Right atrium auricular region (tissue), 2 donors: ENCODE results near the gene STK32B. TPM values are rescaled to one million over a fixed set of nuclear protein-coding genes. Genes with fewer than 3 reads are reported as not detected.
A peak's percentile ranks its signal among the peaks of the same experiment; 100 is the strongest.

ENCODE experiments used
- DNase-seq: peaks from one replicate; pipeline ENCODE4 v3.0.0-alpha.2; 2019; ENCODE audit warnings: low spot score
- H3K27ac ChIP-seq, 2 donors: fragments of 200-600 bp; sonication (generic); 1 replicate in 1 of 2; 2 replicates in 1 of 2; pipeline ENCODE4 v1.5.1; 2016 to 2019
- H3K27me3 ChIP-seq, 2 donors: fragments of 200-600 bp; sonication (generic); one replicate each; pipeline versions ENCODE4 v1.5.1 to v1.6.0; 2017 to 2019
- H3K36me3 ChIP-seq: fragments of 200-600 bp; sonication (generic); one replicate; pipeline ENCODE4 v1.5.1; 2016
- H3K4me1 ChIP-seq, 2 donors: fragments of 200-600 bp; sonication (generic); one replicate each; pipeline versions ENCODE4 v1.5.1 to v1.6.0; 2017 to 2019
- H3K4me3 ChIP-seq, 2 donors: fragments of 200-600 bp; sonication (generic); 1 replicate in 1 of 2; 2 replicates in 1 of 2; pipeline ENCODE4 v1.5.1; 2017 to 2019; ENCODE audit warnings: mild to moderate bottlenecking in 1 of 2, moderate library complexity in 1 of 2
- H3K9me3 ChIP-seq, 2 donors: fragments of 200-600 bp; sonication (generic); one replicate each; pipeline ENCODE4 v1.5.1; 2019
- CTCF ChIP-seq, 2 donors: fragments of 200-600 bp; sonication (generic); IDR thresholded peaks; one replicate each; pipeline ENCODE4 v1.5.1; 2019; ENCODE audit warnings: antibody characterized with exemption in 2 of 2
- total RNA-seq, 2 donors: library from RNA; depleted of rRNA; stranded (reverse); fragments of >200 nt; gene quantifications; one replicate each; pipeline ENCODE4 v1.1.0, GENCODE V29; 2016

The STK32B gene
- total RNA-seq, 2 donors from 2014 or later = 0.31 to 0.59 TPM

DNA sequence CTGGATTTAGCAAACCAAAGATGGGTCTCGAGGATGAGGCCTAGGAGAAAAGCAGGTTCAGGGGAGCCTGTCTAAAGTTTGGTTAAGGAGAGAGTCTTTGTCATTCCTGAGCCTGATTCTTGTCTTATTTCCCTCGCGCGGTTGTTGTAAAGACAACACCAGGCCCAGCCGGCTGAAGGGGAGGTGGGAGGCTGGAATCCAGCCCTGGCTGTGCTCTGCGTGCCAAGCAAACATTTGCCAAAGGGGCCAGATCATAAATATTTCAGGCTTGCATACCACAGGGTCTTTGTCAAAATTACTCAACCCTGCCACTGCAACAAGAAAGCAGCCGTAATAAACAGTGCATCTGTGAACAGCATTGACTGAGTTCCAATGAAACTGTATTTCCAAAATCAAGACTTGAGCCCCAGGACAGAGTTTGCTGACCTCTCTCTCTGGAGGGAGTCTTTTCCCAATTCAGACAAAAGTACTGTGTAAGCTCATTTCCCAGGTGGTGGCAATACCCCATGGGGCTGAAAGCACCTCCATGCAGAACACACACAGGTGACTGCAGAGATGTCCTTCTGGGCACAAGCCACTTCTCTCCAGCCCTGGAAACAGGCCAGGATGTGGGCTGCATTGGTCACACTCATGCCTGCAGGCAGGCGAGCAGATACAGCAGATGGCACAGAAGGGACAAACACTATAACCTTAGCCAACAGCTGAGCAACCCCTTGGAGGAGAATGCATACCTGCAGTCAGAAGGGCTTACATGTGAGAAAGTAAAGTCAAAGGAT, 320.3 kb downstream of the STK32B start:
- no peak for TF ChIP-seq CTCF (IDR thresholded peaks at IDR 0.05)
- DNase-seq = peak; percentile 26
- no peaks in the 10 kb centered on the region for H3K36me3 ChIP-seq
- no peak overlapping the region for H3K27ac ChIP-seq
- no peaks in the 10 kb centered on the region for H3K4me1 ChIP-seq
- no peaks in the 10 kb centered on the region for H3K9me3 ChIP-seq
- no peaks in the 10 kb centered on the region for H3K27me3 ChIP-seq
- H3K4me3 ChIP-seq = no peak overlapping the region

DNA sequence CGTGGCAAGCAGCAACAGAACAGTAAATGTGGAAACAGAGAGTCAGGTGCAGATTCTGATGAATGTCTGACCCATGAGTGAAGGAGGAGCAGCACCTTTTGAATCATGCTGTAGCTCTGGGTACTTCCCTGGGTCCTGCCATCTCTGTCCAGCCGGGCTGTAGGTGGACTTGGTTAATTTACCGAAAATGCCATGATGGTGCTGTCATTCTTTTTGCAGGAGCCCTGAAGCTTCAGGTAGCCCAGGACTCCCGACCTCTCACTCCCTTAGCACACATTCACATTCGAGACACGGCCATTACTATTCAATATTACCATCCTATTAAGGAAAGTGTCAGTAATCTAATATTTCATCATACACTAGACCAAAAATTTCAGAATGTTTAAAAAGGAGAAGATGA, 320.9 kb downstream of the STK32B start:
- no peaks in the 10 kb centered on the region for H3K36me3 ChIP-seq
- H3K27me3 ChIP-seq = no peaks in the 10 kb centered on the region
- DNase-seq = peak; percentile 13
- H3K9me3 ChIP-seq = no peaks in the 10 kb centered on the region
- no peak overlapping the region for H3K27ac ChIP-seq
- H3K4me3 ChIP-seq = no peak overlapping the region
- TF ChIP-seq CTCF (IDR thresholded peaks at IDR 0.05) = no peak
- H3K4me1 ChIP-seq = no peaks in the 10 kb centered on the region

GRCh38 chr4:5373327-5373726, 322.0 kb downstream of the STK32B start:
- DNase-seq = no peak
- Histone ChIP-seq H3K4me1 (no peaks in the 10 kb centered on the region), H3K27me3 (no peaks in the 10 kb centered on the region), H3K4me3 (no peak overlapping the region), H3K27ac (no peak overlapping the region), H3K36me3 (no peaks in the 10 kb centered on the region), H3K9me3 (no peaks in the 10 kb centered on the region)
- no peak for TF ChIP-seq CTCF (IDR thresholded peaks at IDR 0.05)

GRCh38 chr4:5374592-5374991, 323.3 kb downstream of the STK32B start:
- no peaks in the 10 kb centered on the region for H3K9me3 ChIP-seq
- no peak for TF ChIP-seq CTCF (IDR thresholded peaks at IDR 0.05)
- peak; percentile 28 for DNase-seq
- no peaks in the 10 kb centered on the region for H3K4me1 ChIP-seq
- no peak overlapping the region for H3K27ac ChIP-seq
- H3K4me3 ChIP-seq = no peak overlapping the region
- no peaks in the 10 kb centered on the region for H3K27me3 ChIP-seq
- no peaks in the 10 kb centered on the region for H3K36me3 ChIP-seq

DNA sequence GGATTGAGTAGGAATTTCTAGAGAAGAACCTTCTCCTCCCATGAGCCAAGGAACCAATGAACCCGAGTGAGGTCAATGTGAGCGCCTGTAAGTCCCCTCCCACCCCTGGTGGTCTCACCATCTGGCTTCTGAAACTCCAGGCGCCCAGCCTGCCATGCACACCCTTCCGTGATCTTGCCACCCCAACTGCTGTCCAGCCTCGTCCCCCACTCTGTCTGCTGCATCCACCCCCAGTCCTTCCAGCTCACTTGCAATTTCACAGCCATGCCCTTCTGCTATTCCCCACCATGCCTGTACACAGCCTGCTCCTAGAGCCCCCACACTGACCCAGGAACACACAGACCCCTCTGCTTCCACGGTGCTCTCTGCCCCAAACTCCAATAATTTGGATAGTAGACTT, 323.7 kb downstream of the STK32B start:
- no peak for TF ChIP-seq CTCF (IDR thresholded peaks at IDR 0.05)
- DNase-seq = no peak
- no peak overlapping the region for H3K27ac ChIP-seq
- H3K4me1 ChIP-seq = no peaks in the 10 kb centered on the region
- no peaks in the 10 kb centered on the region for H3K27me3 ChIP-seq
- no peaks in the 10 kb centered on the region for H3K36me3 ChIP-seq
- no peak overlapping the region for H3K4me3 ChIP-seq
- no peaks in the 10 kb centered on the region for H3K9me3 ChIP-seq

DNA sequence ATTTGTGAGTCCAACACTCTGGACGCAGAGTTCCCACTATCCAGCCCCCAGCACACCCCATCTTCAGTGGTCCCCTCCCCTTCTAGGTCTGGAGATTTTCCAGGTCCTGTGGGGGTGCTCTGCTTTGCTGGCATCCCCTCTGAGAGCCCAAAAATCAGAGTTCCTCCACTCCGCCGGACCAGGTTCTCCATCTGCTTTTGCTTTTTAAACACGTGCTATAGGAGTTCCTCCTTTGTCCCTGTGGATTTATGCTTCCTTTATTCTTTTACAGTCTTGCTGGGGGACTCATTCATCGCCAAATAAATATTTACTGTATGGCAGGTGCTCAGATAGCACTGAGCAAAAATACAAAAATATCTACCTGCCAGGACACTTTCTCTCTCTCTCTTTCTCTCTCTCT, 324.7 kb downstream of the STK32B start:
- no peak for DNase-seq
- Histone ChIP-seq H3K4me1 (no peaks in the 10 kb centered on the region), H3K9me3 (no peaks in the 10 kb centered on the region), H3K27ac (no peak overlapping the region), H3K4me3 (no peak overlapping the region), H3K36me3 (no peaks in the 10 kb centered on the region), H3K27me3 (no peaks in the 10 kb centered on the region)
- TF ChIP-seq CTCF (IDR thresholded peaks at IDR 0.05) = no peak
